MM.1S (cell line): ENCODE results near the gene DCANP1.

ENCODE experiments used
- DNase-seq: peaks from one replicate; pipeline ENCODE4 v3.0.0-alpha.2; 2015
- H2AFZ ChIP-seq: fragments of 300-600 bp; sonication (generic); 2 replicates; pipeline ENCODE4 v1.6.0; 2016; ENCODE audit warnings: antibody characterized with exemption, low read length
- H3F3A ChIP-seq: fragments of 300-600 bp; sonication (generic); 2 replicates; pipeline ENCODE4 v1.6.1; 2016; ENCODE audit warnings: mild to moderate bottlenecking, antibody characterized with exemption, low read length, moderate library complexity, mixed read lengths; ENCODE audit not compliant: insufficient read depth
- H3K27ac ChIP-seq: fragments of 300-600 bp; sonication (generic); 2 replicates; pipeline ENCODE4 v1.5.1; 2016; ENCODE audit warnings: mild to moderate bottlenecking, low read length
- H3K27me3 ChIP-seq: fragments of 300-600 bp; sonication (generic); replicated peaks from 2 replicates; pipeline ENCODE4 v1.6.0; 2016; ENCODE audit warnings: low read length; ENCODE audit not compliant: insufficient read depth
- H3K36me3 ChIP-seq: fragments of 300-600 bp; sonication (generic); replicated peaks from 2 replicates; pipeline ENCODE4 v1.6.1; 2016; ENCODE audit warnings: mild to moderate bottlenecking, low read length, mixed read lengths; ENCODE audit not compliant: insufficient read depth
- H3K4me1 ChIP-seq: fragments of 300-600 bp; sonication (generic); 2 replicates; pipeline ENCODE4 v1.6.1; 2016; ENCODE audit warnings: low read length, mixed read lengths
- H3K4me2 ChIP-seq: fragments of 300-600 bp; sonication (generic); 2 replicates; pipeline ENCODE4 v1.6.0; 2016; ENCODE audit warnings: low read depth, low read length
- H3K4me3 ChIP-seq: fragments of 300-600 bp; sonication (generic); 2 replicates; pipeline ENCODE4 v1.5.1; 2016; ENCODE audit warnings: low read length, mixed read lengths
- H3K79me2 ChIP-seq: fragments of 300-600 bp; sonication (generic); 2 replicates; pipeline ENCODE4 v1.6.1; 2016; ENCODE audit warnings: mixed run types, low read length, mixed read lengths
- H3K9ac ChIP-seq: fragments of 300-600 bp; sonication (generic); 2 replicates; pipeline ENCODE4 v1.6.1; 2016; ENCODE audit warnings: low read length, mixed read lengths
- H3K9me2 ChIP-seq: fragments of 300-600 bp; sonication (generic); replicated peaks from 2 replicates; pipeline ENCODE4 v1.6.1; 2016; ENCODE audit warnings: mild to moderate bottlenecking, low read length, mixed read lengths; ENCODE audit not compliant: insufficient read depth
- H3K9me3 ChIP-seq: fragments of 300-600 bp; sonication (generic); replicated peaks from 2 replicates; pipeline ENCODE4 v1.6.1; 2016; ENCODE audit warnings: mild to moderate bottlenecking, low read length, mixed read lengths; ENCODE audit not compliant: insufficient read depth
- H4K20me1 ChIP-seq: fragments of 300-600 bp; sonication (generic); 2 replicates; pipeline ENCODE4 v1.6.1; 2016; ENCODE audit warnings: mild to moderate bottlenecking, low read length, moderate library complexity, mixed read lengths; ENCODE audit not compliant: insufficient read depth
- EZH2 ChIP-seq: fragments of 300-600 bp; sonication (generic); optimal IDR thresholded peaks from 2 replicates; pipeline ENCODE3; 2017; ENCODE audit warnings: low read depth, mild to moderate bottlenecking, antibody characterized with exemption, low read length, mixed read lengths
- EZH2phosphoT487 ChIP-seq: fragments of 300-600 bp; sonication (generic); IDR thresholded peaks from 2 replicates; pipeline ENCODE4 v1.6.1; 2018; ENCODE audit warnings: antibody characterized with exemption, low read length
- TF ChIP-seq, protein P1 (sequence below): fragments of 300-600 bp; sonication (generic); IDR thresholded peaks from 2 replicates; pipeline ENCODE4 v1.5.1; 2016; ENCODE audit warnings: antibody characterized with exemption, low read length, mixed read lengths

The DCANP1 gene

GRCh38 chr5:135444360-135444759, 2.8 kb downstream of the DCANP1 start:
- Histone ChIP-seq H3K4me2 (no peak overlapping the region), H3K27me3 (no peaks in the 10 kb centered on the region), H3K9me3 (no peaks in the 10 kb centered on the region), H2AFZ (no peak overlapping the region), H3K4me3 (no peak overlapping the region), H3K27ac (no peak overlapping the region), H3F3A (no peaks in the 10 kb centered on the region), H3K4me1 (no peaks in the 10 kb centered on the region), H3K9me2 (no peaks in the 10 kb centered on the region), H3K9ac (no peak overlapping the region), H3K79me2 (no peaks in the 10 kb centered on the region), H3K36me3 (no peaks in the 10 kb centered on the region), H4K20me1 (no peaks in the 10 kb centered on the region)
- TF ChIP-seq EZH2phosphoT487 (no peak), EZH2 (no peak)
- TF ChIP-seq, protein P1, sequence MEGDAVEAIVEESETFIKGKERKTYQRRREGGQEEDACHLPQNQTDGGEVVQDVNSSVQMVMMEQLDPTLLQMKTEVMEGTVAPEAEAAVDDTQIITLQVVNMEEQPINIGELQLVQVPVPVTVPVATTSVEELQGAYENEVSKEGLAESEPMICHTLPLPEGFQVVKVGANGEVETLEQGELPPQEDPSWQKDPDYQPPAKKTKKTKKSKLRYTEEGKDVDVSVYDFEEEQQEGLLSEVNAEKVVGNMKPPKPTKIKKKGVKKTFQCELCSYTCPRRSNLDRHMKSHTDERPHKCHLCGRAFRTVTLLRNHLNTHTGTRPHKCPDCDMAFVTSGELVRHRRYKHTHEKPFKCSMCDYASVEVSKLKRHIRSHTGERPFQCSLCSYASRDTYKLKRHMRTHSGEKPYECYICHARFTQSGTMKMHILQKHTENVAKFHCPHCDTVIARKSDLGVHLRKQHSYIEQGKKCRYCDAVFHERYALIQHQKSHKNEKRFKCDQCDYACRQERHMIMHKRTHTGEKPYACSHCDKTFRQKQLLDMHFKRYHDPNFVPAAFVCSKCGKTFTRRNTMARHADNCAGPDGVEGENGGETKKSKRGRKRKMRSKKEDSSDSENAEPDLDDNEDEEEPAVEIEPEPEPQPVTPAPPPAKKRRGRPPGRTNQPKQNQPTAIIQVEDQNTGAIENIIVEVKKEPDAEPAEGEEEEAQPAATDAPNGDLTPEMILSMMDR, result no peak
- no peak for DNase-seq

GRCh38 chr5:135443161-135443960, 3.8 kb downstream of the DCANP1 start:
- H3K27me3 ChIP-seq, result no peaks in the 10 kb centered on the region
- no peak overlapping the region for H2AFZ ChIP-seq
- DNase-seq, result no peak
- no peak overlapping the region for H3K4me2 ChIP-seq
- no peaks in the 10 kb centered on the region for H3K9me3 ChIP-seq
- no peak overlapping the region for H3K9ac ChIP-seq
- TF ChIP-seq EZH2, result no peak
- TF ChIP-seq, protein P1, result no peak
- TF ChIP-seq EZH2phosphoT487, result no peak
- no peaks in the 10 kb centered on the region for H3K9me2 ChIP-seq
- H3K36me3 ChIP-seq, result no peaks in the 10 kb centered on the region
- H3F3A ChIP-seq, result no peaks in the 10 kb centered on the region
- no peak overlapping the region for H3K4me3 ChIP-seq
- H4K20me1 ChIP-seq, result no peaks in the 10 kb centered on the region
- no peaks in the 10 kb centered on the region for H3K79me2 ChIP-seq
- H3K27ac ChIP-seq, result no peak overlapping the region
- H3K4me1 ChIP-seq, result no peaks in the 10 kb centered on the region

GRCh38 chr5:135442431-135443160, 4.6 kb downstream of the DCANP1 start:
- TF ChIP-seq, protein P1, result no peak
- TF ChIP-seq EZH2 (no peak), EZH2phosphoT487 (no peak)
- Histone ChIP-seq H3K79me2 (no peaks in the 10 kb centered on the region), H3K4me3 (no peak overlapping the region), H2AFZ (no peak overlapping the region), H3K9me2 (no peaks in the 10 kb centered on the region), H3K27ac (no peak overlapping the region), H4K20me1 (no peaks in the 10 kb centered on the region), H3K4me2 (no peak overlapping the region), H3K9me3 (no peaks in the 10 kb centered on the region), H3K36me3 (no peaks in the 10 kb centered on the region), H3F3A (no peaks in the 10 kb centered on the region), H3K9ac (no peak overlapping the region), H3K4me1 (no peaks in the 10 kb centered on the region), H3K27me3 (no peaks in the 10 kb centered on the region)
- no peak for DNase-seq
